Vagina (tissue), 2 donors: ENCODE measurements around the gene MAN2A2.

Source experiments
- CTCF ChIP-seq, 3 experiments: fragments of 450-650 bp in 2 of 3; fragments of 200-600 bp in 1 of 3; sonication (generic) in 1 of 3; IDR thresholded peaks; one replicate each; pipeline ENCODE4 v1.5.1; 2017 to 2019; ENCODE audit warnings: antibody characterized with exemption in 3 of 3, mild to moderate bottlenecking in 2 of 3, moderate library complexity in 2 of 3
- POLR2AphosphoS5 ChIP-seq, 2 donors: sonication (generic); formaldehyde crosslinking; IDR thresholded peaks; one replicate each; pipeline ENCODE4 v1.9.0; 2017; ENCODE audit warnings: antibody characterized with exemption in 2 of 2, mild to moderate bottlenecking in 2 of 2, low read depth in 1 of 2; ENCODE audit not compliant: insufficient read depth in 1 of 2

GRCh38 chr15:90954712-90955623 is 51.9 kb downstream of the MAN2A2 start, which contains the start of gene RCCD1:
- no peak for TF ChIP-seq CTCF (IDR thresholded peaks at IDR 0.05)
- TF ChIP-seq POLR2AphosphoS5 (IDR thresholded peaks at IDR 0.05; ENCODE audit: insufficient read depth in 1 of 2, low read depth in 1 of 2): peak; percentile 49 to 93
